Erythroblast (primary cell): Measurements from ENCODE around the gene CD84.

Experiments
- GATA1 ChIP-seq: IDR thresholded peaks from 2 replicates; pipeline ENCODE4 v1.6.1; 2011; ENCODE audit warnings: low read depth, mild to moderate bottlenecking, control low read depth, low read length, moderate library complexity
- POLR2A ChIP-seq: IDR thresholded peaks from 2 replicates; pipeline ENCODE4 v1.6.1; 2011; ENCODE audit warnings: mild to moderate bottlenecking, low read length

DNA sequence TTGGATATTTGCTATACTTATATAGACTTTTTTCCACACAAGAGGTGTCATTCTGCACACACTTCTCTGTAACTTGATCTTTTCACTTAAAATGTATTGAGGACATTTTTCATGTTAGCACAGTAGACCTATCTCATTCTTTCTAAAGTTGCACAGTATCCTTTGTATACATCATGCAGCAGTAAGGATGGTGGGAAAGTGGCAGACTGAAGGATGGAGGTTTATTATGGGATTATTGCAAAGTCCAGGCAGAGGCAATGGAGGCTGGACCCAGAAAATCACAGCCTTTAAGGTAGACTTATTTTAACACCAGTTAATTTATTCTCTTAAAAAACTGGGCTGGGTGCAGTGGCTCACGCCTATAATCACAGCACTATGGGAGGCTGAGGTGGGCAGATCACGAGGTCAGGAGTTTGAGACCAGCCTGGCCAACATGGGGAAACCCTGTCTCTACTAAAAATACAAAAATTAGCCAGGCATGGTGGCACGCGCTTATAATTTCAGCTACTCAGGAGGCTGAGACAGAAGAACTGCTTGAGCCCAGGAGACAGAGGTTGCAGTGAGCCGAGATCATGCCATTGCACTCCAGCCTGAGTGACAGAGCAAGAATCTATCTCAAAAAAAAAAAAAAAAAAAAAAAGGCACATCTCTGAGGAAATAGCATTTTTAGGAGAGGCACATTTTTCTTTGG, 41.8 kb upstream of the CD84 start:
- no peak for TF ChIP-seq GATA1
- TF ChIP-seq POLR2A: no peak
